GM21723 (cell line): Measurements from ENCODE around the gene CSF2.
"Not testable (repeated sequence)": the region's sequence is repeated elsewhere in the genome, so short reads cannot be mapped to it uniquely, and the experiment has no call there.

Experiments used
- ATAC-seq: cut with Tn5 transposase; IDR thresholded peaks from one replicate; pipeline ENCODE4 v1.9.1; 2021; ENCODE audit warnings: mild to moderate bottlenecking, moderate library complexity; ENCODE audit not compliant: unreplicated experiment

CSF2 gene

DNA sequence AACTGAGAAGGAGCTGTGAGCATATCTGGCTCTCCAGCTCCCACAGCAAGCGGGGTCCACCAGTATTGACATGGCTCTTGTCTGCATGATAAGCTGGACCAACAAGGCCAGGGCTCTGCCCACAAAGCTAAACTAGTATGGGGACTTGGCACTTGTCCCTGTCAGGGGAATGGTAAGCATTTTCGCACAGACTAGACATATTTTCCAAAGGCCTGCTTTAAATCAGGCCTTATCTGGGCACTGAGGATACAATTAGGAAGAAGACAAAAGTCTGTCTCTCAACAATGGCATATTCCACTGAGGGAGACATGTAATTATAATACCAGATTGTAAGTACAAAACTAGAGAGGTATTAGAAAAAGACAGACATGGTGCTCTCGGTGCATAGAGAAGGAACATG lies 32.1 kb downstream of the CSF2 start:
- ATAC-seq: no peak

GRCh38 chr5:132108495-132108894 lies 34.9 kb downstream of the CSF2 start:
- ATAC-seq: not testable (repeated sequence)

- ATAC-seq: not testable (repeated sequence)
These were observed 35.4 kb downstream of the CSF2 start for GRCh38 chr5:132108957-132109356.

GRCh38 chr5:132109494-132110053 lies 36.0 kb downstream of the CSF2 start:
- ATAC-seq: no peak

GRCh38 chr5:132110195-132110594 lies 36.6 kb downstream of the CSF2 start:
- ATAC-seq: no peak

DNA sequence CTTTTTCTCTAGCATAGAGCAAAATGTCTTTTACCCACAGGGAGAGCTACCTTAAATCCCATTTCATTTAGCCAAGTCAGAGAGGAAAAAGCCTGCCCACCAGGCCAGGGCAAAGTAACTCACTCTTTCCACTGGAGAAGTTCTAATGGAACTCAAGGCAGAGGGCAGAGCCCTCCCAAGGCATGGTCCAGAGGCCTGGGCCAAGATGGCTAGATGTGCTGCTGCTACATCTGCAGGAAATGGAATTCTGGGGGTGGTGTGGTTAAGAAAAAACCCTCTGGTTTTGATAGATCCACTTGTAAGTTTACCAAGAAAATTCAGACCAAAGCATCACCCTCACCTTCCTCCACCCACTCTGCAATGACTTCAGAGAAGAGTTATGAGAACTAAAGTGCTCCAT lies 37.3 kb downstream of the CSF2 start:
- ATAC-seq: no peak

- no peak for ATAC-seq
These were observed 38.5 kb downstream of the CSF2 start for GRCh38 chr5:132112111-132112510.

DNA sequence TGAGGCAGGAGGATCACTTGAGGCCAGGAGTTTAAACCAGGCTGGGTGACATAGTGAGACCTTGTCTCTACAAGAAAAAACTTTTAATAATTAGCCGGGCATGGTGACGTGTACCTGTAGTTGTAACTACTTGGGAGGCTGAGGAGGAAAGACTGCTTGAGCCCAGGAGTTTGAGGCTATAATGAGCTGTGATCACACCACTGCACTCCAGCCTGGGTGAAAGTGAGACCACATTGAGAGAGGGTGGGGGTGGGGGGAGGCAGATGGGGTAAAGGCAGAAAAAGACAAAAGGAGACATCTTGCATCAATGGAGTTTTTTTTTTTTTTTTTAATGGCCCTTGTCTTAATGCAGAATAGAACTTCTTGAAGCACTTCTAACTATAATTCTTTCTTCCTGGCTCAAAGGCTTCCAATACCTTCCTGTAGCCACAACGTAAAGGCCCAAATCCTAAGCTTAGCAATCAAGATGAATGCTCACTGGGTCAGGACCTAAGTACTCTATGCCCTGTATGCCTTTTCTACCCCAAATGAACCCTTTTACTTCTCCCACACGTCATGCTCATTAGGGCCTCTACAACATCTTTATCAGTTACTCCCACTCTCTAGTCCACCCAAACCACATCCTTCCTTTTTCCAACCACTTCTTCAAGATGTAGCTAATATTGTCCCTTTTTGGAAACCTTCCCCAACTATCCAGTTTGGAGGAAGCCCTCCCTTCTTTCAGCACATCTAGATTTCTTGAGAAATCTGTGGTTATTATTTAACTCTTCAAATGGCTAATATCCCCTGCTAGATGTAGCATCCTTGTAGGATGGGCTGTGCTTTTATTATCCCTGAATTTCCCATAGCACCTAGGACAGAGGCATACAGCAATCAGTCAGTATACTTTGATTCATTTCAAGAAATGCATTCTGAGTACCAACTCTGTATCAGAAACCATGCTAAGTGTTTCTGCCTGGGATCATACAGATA lies 40.8 kb downstream of the CSF2 start:
- ATAC-seq: no peak

DNA sequence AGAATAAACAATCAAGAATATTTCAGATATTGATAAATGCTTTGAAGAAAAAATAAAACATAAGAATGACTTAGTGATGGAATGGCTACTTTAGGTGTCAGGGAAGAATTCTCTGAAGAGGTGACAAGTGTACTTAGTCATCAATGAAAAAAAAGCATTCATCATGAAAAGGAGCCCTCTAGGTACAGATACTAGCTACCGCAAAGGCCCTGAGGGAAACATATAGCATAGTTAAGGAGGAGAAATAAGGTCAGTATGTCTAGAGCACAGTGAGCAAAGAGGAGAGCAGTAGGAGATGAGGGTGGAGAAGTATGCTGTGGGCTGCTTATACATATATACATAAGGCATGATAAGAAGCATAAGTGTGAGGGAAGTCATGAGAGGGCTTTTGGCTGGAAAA lies 41.8 kb downstream of the CSF2 start:
- ATAC-seq: no peak

GRCh38 chr5:132116072-132116471 lies 42.5 kb downstream of the CSF2 start:
- ATAC-seq: no peak

DNA sequence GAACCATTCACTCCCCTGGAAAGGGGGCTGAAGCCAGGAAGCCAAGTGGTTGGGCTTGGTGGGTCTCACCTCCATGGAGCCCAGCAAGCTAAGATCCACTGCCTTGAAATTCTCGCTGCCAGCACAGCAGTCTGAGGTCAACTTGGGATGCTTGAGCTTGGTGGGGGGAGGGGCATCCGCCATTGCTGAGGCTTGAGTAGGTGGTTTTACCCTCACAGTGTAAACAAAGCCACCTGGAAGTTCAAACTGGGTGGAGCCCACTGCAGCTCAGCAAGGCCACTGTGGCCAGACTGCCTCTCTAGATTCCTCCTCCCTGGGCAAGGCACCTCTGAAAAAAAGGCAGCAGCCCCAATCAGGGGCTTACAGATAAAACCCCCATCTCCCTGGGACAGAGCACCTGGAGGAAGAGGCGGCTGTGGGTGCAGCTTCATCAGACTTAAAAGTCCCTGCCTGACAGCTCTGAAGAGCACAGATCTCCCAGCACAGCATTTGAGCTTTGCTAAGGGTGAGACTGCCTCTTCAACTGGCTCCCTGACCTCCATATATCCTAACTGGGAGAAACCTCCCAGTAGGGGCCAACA lies 43.4 kb downstream of the CSF2 start:
- ATAC-seq: not testable (repeated sequence)

- ATAC-seq: not testable (repeated sequence)
These were observed 47.1 kb downstream of the CSF2 start for GRCh38 chr5:132120717-132121116.

DNA sequence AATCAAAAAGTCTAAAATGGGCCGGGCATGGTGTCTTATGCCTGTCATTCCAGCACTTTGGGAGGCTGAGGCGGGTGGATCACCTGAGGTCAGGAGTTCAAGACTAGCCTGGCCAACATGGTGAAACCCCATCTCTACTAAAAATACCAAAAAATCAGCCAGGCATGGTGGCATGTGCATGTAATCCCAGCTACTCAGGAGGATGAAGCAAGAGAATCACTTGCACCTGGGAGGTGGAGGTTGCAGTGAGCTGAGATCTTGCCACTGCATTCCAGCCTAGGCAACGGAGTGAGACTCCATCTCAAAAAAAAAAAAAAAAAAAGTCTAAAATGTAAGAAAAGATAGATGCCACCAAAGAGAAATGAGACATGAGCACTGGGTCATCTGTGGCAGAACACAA lies 49.4 kb downstream of the CSF2 start:
- ATAC-seq: not testable (repeated sequence)

DNA sequence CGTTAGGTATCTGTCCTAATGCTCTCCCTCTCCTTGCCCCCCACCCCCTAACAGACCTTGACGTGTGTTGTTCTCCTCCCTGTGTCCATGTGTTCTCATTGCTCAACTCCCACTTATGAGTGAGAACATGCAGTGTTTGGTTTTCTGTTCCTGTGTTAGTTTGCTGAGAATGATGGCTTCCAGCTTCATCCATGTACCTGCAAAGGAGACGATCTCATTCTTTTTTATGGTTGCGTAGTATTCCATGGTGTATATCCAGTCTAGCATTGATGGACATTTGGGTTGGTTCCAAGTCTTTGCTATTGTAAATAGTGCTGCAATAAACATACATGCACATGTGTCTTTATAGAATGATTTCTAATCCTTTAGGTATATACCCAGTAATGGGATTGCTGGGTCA lies 50.0 kb downstream of the CSF2 start:
- not testable (repeated sequence) for ATAC-seq
